ENCODE measurements around the gene NMT2.

NMT2 gene

GRCh38 chr10:15088428-15089261 lies 79.8 kb downstream of the NMT2 start, which contains the start of gene ACBD7:
Gene ACBD7 (minus strand): TSS chr10:15088776. CDS start chr10:15088728, 48 bp downstream.
- DNase-seq = peak; percentile 77 to 82

DNA sequence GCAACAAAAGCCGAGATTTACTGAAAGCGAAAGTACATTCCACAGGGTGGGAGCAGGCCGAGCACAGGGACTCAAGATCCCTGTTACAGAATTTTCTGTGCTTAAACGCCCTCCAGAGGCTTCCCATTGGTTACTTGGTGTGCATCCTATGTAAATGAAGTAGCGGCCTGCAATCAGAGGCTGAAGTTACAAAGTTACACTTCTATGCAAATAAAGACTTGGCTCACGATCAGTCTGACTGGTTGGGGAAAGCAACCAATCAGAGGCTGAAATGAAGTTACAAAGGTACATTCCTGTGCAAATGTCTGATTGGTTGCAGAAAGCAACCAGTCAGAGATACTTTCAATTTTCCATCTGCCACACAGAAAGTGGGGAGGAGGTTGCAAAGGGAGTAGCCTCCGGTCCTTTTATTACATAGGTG lies 84.0 kb downstream of the NMT2 start:
- DNase-seq = no peak

- DNase-seq = no peak
Measured at GRCh38 chr10:15083674-15084501, 84.6 kb downstream of the NMT2 start.

GRCh38 chr10:15075421-15075820 lies 93.1 kb downstream of the NMT2 start:
- DNase-seq = no peak

- DNase-seq = no peak
Measured at GRCh38 chr10:15072358-15072757, 96.1 kb downstream of the NMT2 start.

DNA sequence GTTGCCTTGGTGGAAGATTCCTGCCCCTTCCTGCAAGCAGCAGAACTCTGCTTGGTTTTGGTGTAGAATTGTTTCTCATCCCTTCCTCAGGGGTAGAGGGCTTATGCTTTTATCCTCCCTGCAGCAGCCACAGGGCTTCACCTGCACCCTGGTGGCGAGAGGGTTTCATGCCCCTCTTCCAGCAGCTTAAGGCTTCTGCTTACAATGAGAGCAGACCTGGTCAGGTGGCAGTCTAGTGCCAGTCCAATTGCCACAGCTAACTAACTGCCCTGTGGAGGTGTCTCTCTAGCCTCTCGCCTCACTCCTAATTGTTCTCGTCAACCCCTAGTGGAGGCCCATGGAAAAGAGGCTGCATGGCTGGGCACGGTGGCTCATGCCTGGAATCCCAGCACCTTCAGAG lies 99.3 kb downstream of the NMT2 start:
- DNase-seq = no peak

DNA sequence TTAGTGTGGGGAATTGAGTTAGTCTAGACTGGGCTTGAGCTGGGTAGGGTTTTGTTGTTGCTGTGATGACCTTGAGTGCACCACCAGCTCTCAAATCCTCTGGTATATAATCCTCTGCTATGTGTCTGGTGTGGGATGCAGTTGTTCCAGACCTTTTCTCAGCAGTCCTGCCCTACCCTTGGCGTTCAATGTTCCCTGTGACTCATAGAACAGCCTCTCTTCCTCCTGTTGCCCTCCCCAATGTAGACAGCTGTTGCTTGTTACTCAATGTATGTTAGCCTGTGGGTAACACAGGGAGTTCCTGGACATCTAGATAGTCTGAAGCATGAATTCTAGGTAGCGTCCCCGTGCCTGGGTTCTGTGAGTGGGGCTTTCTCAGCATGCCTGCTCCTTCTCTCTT lies 99.7 kb downstream of the NMT2 start:
- no peak for DNase-seq

DNA sequence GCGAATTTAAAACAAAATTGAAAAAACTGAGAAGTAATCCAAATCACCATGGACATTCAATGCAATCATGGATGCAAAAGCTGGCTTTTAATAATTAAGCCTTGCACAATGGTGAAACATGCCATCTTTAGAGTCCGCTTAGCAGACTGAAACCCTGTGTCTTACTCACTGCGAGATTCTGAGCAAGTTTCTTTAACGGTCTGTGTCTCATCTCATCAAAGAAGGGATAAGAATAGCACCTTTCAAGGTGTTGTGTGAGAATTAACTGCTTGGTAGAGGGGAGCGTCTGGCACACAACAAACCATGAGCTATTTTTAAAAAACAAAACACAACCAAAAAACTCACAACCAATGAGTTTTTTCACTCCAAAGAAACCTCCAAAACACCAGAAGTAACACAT lies 101.3 kb downstream of the NMT2 start:
- no peak for DNase-seq

DNA sequence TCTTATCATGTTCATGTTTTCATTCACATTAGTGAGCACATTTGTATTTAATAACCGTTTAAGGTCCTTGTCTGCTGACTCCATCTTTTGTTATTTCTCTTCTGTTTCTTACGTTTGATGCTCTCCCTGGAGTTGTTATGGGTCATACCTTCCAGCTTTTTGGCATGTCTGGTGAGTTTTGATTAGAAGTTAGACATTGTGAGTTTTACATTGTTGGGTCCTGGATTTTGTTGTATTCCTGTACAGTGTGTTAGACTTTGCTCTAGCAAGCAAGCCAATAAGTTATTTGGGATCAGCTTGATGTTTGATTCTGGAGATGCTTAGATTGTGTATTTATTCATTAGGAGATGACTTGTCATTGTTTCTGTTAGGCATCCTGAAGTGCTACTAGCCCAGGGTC lies 107.9 kb downstream of the NMT2 start:
- DNase-seq = no peak

DNA sequence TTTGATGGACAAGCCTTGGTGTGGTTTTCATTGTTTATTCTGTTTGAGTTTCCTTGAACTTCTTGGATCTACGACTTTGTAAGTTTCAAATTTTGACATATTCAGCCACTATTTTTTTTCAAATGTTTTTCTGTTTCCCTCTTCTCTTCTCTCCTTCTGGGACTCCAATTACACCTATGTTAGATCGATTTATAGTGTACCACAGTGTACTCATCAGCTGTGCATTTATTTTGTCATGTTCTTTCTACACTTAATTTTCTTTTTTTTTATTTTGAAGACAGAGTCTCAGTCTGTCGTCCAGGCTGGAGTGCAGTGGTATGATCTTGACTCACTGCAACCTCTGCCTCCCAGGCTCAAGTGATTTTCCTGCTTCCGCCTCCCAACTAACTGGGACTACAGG lies 108.6 kb downstream of the NMT2 start:
- no peak for DNase-seq

GRCh38 chr10:15058689-15059088 lies 109.8 kb downstream of the NMT2 start:
- no peak for DNase-seq
